MM.1S (cell line): Measurements from ENCODE around the gene TMEM60.

Source experiments
- CTCF ChIP-seq: fragments of 300-600 bp; sonication (generic); IDR thresholded peaks from 2 replicates; pipeline ENCODE4 v1.5.1; 2016; ENCODE audit warnings: antibody characterized with exemption, low read length, mixed read lengths
- EZH2 ChIP-seq: fragments of 300-600 bp; sonication (generic); optimal IDR thresholded peaks from 2 replicates; pipeline ENCODE3; 2017; ENCODE audit warnings: low read depth, mild to moderate bottlenecking, antibody characterized with exemption, low read length, mixed read lengths
- EZH2phosphoT487 ChIP-seq: fragments of 300-600 bp; sonication (generic); IDR thresholded peaks from 2 replicates; pipeline ENCODE4 v1.6.1; 2018; ENCODE audit warnings: antibody characterized with exemption, low read length

DNA sequence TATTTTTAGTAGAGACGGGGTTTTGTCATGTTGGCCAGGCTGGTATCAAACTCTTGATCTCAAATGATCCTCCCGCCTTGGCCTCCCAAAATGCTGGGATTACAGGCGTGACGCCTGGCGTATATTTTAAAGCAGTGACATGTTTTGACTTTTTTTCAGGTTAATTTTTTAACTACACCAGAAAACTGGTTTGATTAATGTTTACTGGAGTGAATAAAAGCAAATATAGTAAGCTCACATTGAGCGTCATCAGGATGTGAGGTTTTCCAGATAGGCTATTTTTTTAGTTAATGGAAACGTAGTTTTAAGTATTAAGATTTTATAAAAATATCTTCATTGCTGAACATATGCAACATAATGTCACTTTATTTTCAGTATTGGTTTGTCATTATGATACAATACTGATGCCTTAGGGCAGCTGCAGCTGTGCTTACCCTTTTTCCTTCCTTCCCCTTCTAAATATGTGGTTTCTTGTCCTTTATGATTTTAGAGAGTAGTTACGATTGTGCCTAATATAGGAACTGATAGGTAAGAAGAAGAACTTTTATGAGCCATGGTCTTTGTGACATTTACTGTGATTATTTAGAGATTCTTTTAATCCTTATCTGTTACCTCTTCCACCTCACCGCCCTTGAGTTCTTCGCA is 37.3 kb downstream of the TMEM60 start:
- TF ChIP-seq CTCF (no peak), EZH2 (no peak), EZH2phosphoT487 (no peak)
